ENCODE results near the gene SMYD3.

GRCh38 chr1:245704341-245704740 is 802.7 kb downstream of the SMYD3 start:
- no peak for TF ChIP-seq CTCF (IDR thresholded peaks at IDR 0.05)
- TF ChIP-seq POLR2A (IDR thresholded peaks at IDR 0.05) = no peak
